H1 (cell line): ENCODE data around the gene ASF1B. TPM values are rescaled to one million over a fixed set of nuclear protein-coding genes. Genes with fewer than 3 reads are reported as not detected.

ENCODE experiments used
- CTCF ChIA-PET: fragments of 300-600 bp; sonication (Branson Sonifier 250); formaldehyde crosslinking; loops from one replicate; lab custom pipeline; 2021; ENCODE audit not compliant: partially characterized antibody; lab: Charles Lee
- POLR2A ChIA-PET: fragments of 300-600 bp; sonication (Branson Sonifier 250); formaldehyde crosslinking; loops from one replicate; lab custom pipeline; 2021; ENCODE audit warnings: inconsistent platforms; ENCODE audit not compliant: partially characterized antibody; lab: Charles Lee
- DNase-seq, 2 experiments: peaks; one replicate each; pipeline versions ENCODE4 v3.0.0 to v3.0.0-alpha.2; 2010 to 2022; ENCODE audit warnings: low spot score in 2 of 2, low read depth in 1 of 2, mixed read lengths in 1 of 2
- FAIRE-seq: peaks from 2 replicates; lab custom pipeline; 2011; peaks lifted over from hg19 to GRCh38; lab: Jason Lieb, UNC
- H2AFZ ChIP-seq: 2 replicates; pipeline ENCODE4 v1.8.1; 2012; ENCODE audit warnings: low read length, inconsistent platforms
- H2AK5ac ChIP-seq: 2 replicates; pipeline ENCODE4 v1.6.1; 2013; ENCODE audit warnings: low read depth, low read length
- H2BK120ac ChIP-seq: replicated peaks from 2 replicates; pipeline ENCODE3; 2013; ENCODE audit warnings: low read depth, low read length, inconsistent platforms
- H2BK12ac ChIP-seq: 2 replicates; pipeline ENCODE4 v1.6.1; 2013; ENCODE audit warnings: low read depth, low read length
- H2BK15ac ChIP-seq: 2 replicates; pipeline ENCODE4 v1.6.1; 2013; ENCODE audit warnings: low read length
- H2BK20ac ChIP-seq: 2 replicates; pipeline ENCODE4 v1.6.1; 2013; ENCODE audit warnings: low read length
- H2BK5ac ChIP-seq: 2 replicates; pipeline ENCODE4 v1.6.1; 2013; ENCODE audit warnings: low read depth, low read length
- H3K14ac ChIP-seq: 2 replicates; pipeline ENCODE4 v1.6.1; 2013; ENCODE audit warnings: inconsistent platforms; ENCODE audit not compliant: insufficient read length
- H3K18ac ChIP-seq: 2 replicates; pipeline ENCODE4 v1.6.1; 2013; ENCODE audit warnings: low read length; ENCODE audit errors: extremely low read depth
- H3K23ac ChIP-seq: 2 replicates; pipeline ENCODE4 v1.6.1; 2013; ENCODE audit warnings: inconsistent platforms; ENCODE audit not compliant: insufficient read length
- H3K23me2 ChIP-seq: 2 replicates; pipeline ENCODE4 v1.6.1; 2013; ENCODE audit warnings: low read depth, low read length
- H3K27ac ChIP-seq: 2 replicates; pipeline ENCODE4 v1.6.1; 2011; ENCODE audit warnings: low read depth, low read length, inconsistent platforms
- H3K27me3 ChIP-seq, 4 experiments: replicated peaks in 1 of 4; 1 replicate in 1 of 4; 2 replicates in 3 of 4; pipeline versions ENCODE4 v1.6.1 to v1.8.1; 2011 to 2013; ENCODE audit warnings: low read length in 3 of 4, mild to moderate bottlenecking in 3 of 4, inconsistent platforms in 2 of 4, mixed read lengths in 2 of 4, moderate library complexity in 1 of 4; ENCODE audit not compliant: control insufficient read depth in 3 of 4, insufficient read depth in 3 of 4; ENCODE audit errors: extremely low read depth in 1 of 4
- H3K36me3 ChIP-seq, 4 experiments: 2 replicates each; pipeline versions ENCODE4 v1.6.1 to v1.8.1; 2011 to 2013; ENCODE audit warnings: mild to moderate bottlenecking in 4 of 4, low read length in 3 of 4, moderate library complexity in 2 of 4, control low read depth in 1 of 4, inconsistent platforms in 1 of 4; ENCODE audit not compliant: insufficient read depth in 4 of 4, control insufficient read depth in 2 of 4
- H3K4ac ChIP-seq: replicated peaks from 2 replicates; pipeline ENCODE3; 2013; ENCODE audit warnings: low read length, low read depth, mixed read lengths, inconsistent platforms; ENCODE audit not compliant: insufficient read length
- H3K4me1 ChIP-seq, 4 experiments: replicated peaks in 1 of 4; 1 replicate in 1 of 4; 2 replicates in 3 of 4; pipeline versions ENCODE4 v1.6.1 to v1.8.1; 2011 to 2013; ENCODE audit warnings: low read length in 3 of 4, inconsistent platforms in 2 of 4, mixed read lengths in 1 of 4; ENCODE audit not compliant: insufficient read depth in 4 of 4, control insufficient read depth in 3 of 4
- H3K4me2 ChIP-seq, 2 experiments: 2 replicates each; pipeline versions ENCODE4 v1.6.1 to v1.8.1; 2011 to 2013; ENCODE audit warnings: low read depth in 2 of 2, low read length in 2 of 2, control low read depth in 1 of 2, inconsistent platforms in 1 of 2, mild to moderate bottlenecking in 1 of 2; ENCODE audit not compliant: insufficient read depth in 1 of 2
- H3K4me3 ChIP-seq, 4 experiments: fragments of 200-600, 300-600 bp in 1 of 4; sonication (generic), shearing (Covaris generic), sonication (Bioruptor Twin) in 1 of 4; 2 replicates each; pipeline versions ENCODE4 v1.5.1 to v1.8.1; 2011 to 2016; ENCODE audit warnings: low read length in 4 of 4, low read depth in 3 of 4, control low read depth in 2 of 4, inconsistent platforms in 2 of 4, mild to moderate bottlenecking in 2 of 4, mixed read lengths in 1 of 4, moderate library complexity in 1 of 4; ENCODE audit not compliant: insufficient read depth in 2 of 4; ENCODE audit errors: extremely low read depth in 1 of 4
- H3K56ac ChIP-seq: replicated peaks from 2 replicates; pipeline ENCODE3; 2013; ENCODE audit warnings: low read depth, mild to moderate bottlenecking, mixed read lengths, low read length, inconsistent platforms; ENCODE audit not compliant: insufficient read length
- H3K79me1 ChIP-seq: 2 replicates; pipeline ENCODE4 v1.6.1; 2013; ENCODE audit warnings: low read depth, low read length, control low read depth
- H3K79me2 ChIP-seq, 2 experiments: 2 replicates each; pipeline versions ENCODE4 v1.6.1 to v1.8.1; 2012 to 2013; ENCODE audit warnings: low read length in 2 of 2, mild to moderate bottlenecking in 2 of 2, inconsistent platforms in 1 of 2; ENCODE audit not compliant: insufficient read depth in 2 of 2, control insufficient read depth in 1 of 2
- H3K9ac ChIP-seq, 4 experiments: replicated peaks in 1 of 4; 1 replicate in 1 of 4; 2 replicates in 3 of 4; pipeline versions ENCODE4 v1.6.1 to v1.8.1; 2011 to 2013; ENCODE audit warnings: low read depth in 3 of 4, low read length in 3 of 4, control low read depth in 2 of 4, mild to moderate bottlenecking in 2 of 4, moderate library complexity in 2 of 4, inconsistent platforms in 1 of 4; ENCODE audit errors: extremely low read depth in 1 of 4
- H3K9me3 ChIP-seq, 2 experiments: 2 replicates each; pipeline versions ENCODE4 v1.6.1 to v1.8.1; 2012 to 2013; ENCODE audit warnings: mild to moderate bottlenecking in 2 of 2, moderate library complexity in 2 of 2, control low read depth in 1 of 2, inconsistent platforms in 1 of 2, low read depth in 1 of 2, low read length in 1 of 2, mixed read lengths in 1 of 2; ENCODE audit not compliant: insufficient read depth in 2 of 2
- H4K20me1 ChIP-seq, 2 experiments: replicated peaks in 1 of 2; 2 replicates each; pipeline versions ENCODE3 to v1.8.1; 2011 to 2013; ENCODE audit warnings: inconsistent platforms in 2 of 2, low read length in 2 of 2, mild to moderate bottlenecking in 1 of 2; ENCODE audit not compliant: insufficient read depth in 2 of 2, control insufficient read depth in 1 of 2
- H4K5ac ChIP-seq: 2 replicates; pipeline ENCODE4 v1.6.1; 2013; ENCODE audit warnings: low read length, low read depth, mixed read lengths, inconsistent platforms; ENCODE audit not compliant: insufficient read length
- H4K8ac ChIP-seq: 2 replicates; pipeline ENCODE4 v1.8.0; 2013; ENCODE audit warnings: mild to moderate bottlenecking, moderate library complexity, low read length, inconsistent platforms; ENCODE audit not compliant: insufficient read depth; ENCODE audit errors: extremely low read depth
- H4K91ac ChIP-seq: replicated peaks from 2 replicates; pipeline ENCODE3; 2013; ENCODE audit warnings: low read length, mixed read lengths, inconsistent platforms; ENCODE audit not compliant: insufficient read length
- FOSL1 ChIP-seq: IDR thresholded peaks from 2 replicates; pipeline ENCODE4 v1.6.1; 2011; ENCODE audit warnings: mild to moderate bottlenecking, low read depth, low read length, moderate library complexity; ENCODE audit not compliant: insufficient read depth
- GTF2F1 ChIP-seq: IDR thresholded peaks from 2 replicates; pipeline ENCODE4 v1.6.1; 2012; ENCODE audit warnings: low read depth, low read length, improper control_type of control experiment, borderline replicate concordance
- MAFK ChIP-seq: IDR thresholded peaks from 2 replicates; pipeline ENCODE4 v1.6.1; 2012; ENCODE audit warnings: low read depth, mild to moderate bottlenecking, improper control_type of control experiment, low read length
- POLR2AphosphoS5 ChIP-seq: IDR thresholded peaks from 2 replicates; pipeline ENCODE4 v1.6.1; 2011; ENCODE audit warnings: low read depth, low read length
- RXRA ChIP-seq: IDR thresholded peaks from 2 replicates; pipeline ENCODE4 v1.6.1; 2011; ENCODE audit warnings: low read depth, mild to moderate bottlenecking, low read length, moderate library complexity; ENCODE audit not compliant: insufficient read depth
- SIX5 ChIP-seq: IDR thresholded peaks from 2 replicates; pipeline ENCODE4 v1.6.1; 2011; ENCODE audit warnings: mild to moderate bottlenecking, low read depth, low read length
- SP2 ChIP-seq: IDR thresholded peaks from 2 replicates; pipeline ENCODE4 v1.6.1; 2012; ENCODE audit warnings: mild to moderate bottlenecking, low read length, inconsistent platforms
- SUZ12 ChIP-seq: fragments of 200-600 bp; sonication (generic); IDR thresholded peaks from 2 replicates; pipeline ENCODE4 v1.6.1; 2012; ENCODE audit warnings: mild to moderate bottlenecking, inconsistent platforms, low read length, moderate library complexity, mixed read lengths
- TAF7 ChIP-seq: optimal IDR thresholded peaks from 2 replicates; pipeline ENCODE3; 2011; ENCODE audit warnings: low read depth, mild to moderate bottlenecking, inconsistent platforms, low read length, moderate library complexity, borderline replicate concordance
- TCF12 ChIP-seq: IDR thresholded peaks from 2 replicates; pipeline ENCODE4 v1.6.1; 2011; ENCODE audit warnings: low read depth, mild to moderate bottlenecking, low read length
- whole genome bisulfite sequencing, 2 experiments: shearing (Covaris generic) in 1 of 2; methylation state at CpG; one replicate each; pipeline versions ENCODE4 v1.1.6 to v1.1.7; 2013 to 2015; ENCODE audit warnings: low lambda C conversion rate in 2 of 2, mixed read lengths in 2 of 2, inconsistent platforms in 1 of 2, low coverage in 1 of 2, missing lambda C conversion rate in 1 of 2; ENCODE audit not compliant: insufficient replicate concordance in 2 of 2, insufficient coverage in 1 of 2, insufficient read length in 1 of 2; ENCODE audit errors: extremely low coverage in 1 of 2, missing lambda C conversion rate in 1 of 2; 5-methylcytosine and 5-hydroxymethylcytosine counted together
- polyA plus RNA-seq, 7 experiments: library from polyadenylated mRNA; depleted of rRNA in 3 of 7; stranded (reverse) in 5 of 7; unstranded in 2 of 7; fragments of >200 nt in 5 of 7; fragments of 200-250 nt in 2 of 7; gene quantifications; 1 replicate in 5 of 7; 2 replicates in 1 of 7; 4 replicates in 1 of 7; pipeline versions ENCODE4 v1.2.1 to v1.2.3, GENCODE V29; 2011 to 2013; ENCODE audit warnings: missing spikeins in 2 of 7, mixed read lengths in 2 of 7
- total RNA-seq: library from RNA; stranded (reverse); fragmentation: NEBNext Ultra II Directional; extraction: Animal tissue kit (Norgen Biotek cat#: 25700); gene quantifications from 2 replicates; pipeline ENCODE4 v1.2.1, GENCODE V29; 2021

ASF1B gene
- total and polyA plus RNA-seq, 2 of the 8 experiments (the other 6 are each of a cell fraction or from before 2014, with no cell fraction given): 32.6 to 59.2 TPM

- Histone ChIP-seq H3K27me3 (no peaks in the 10 kb centered on the region), H4K5ac (no peak overlapping the region), H3K4me1 (no peaks in the 10 kb centered on the region), H3K4me2 (no peak overlapping the region), H2BK120ac (no peak overlapping the region), H4K91ac (no peak overlapping the region), H2BK20ac (no peak overlapping the region), H2BK5ac (no peak overlapping the region), H3K18ac (no peak overlapping the region), H3K79me1 (no peaks in the 10 kb centered on the region), H3K79me2 (no peaks in the 10 kb centered on the region; a peak in 1 of 4 replicates), H3K27ac (no peak overlapping the region), H3K9me3 (no peaks in the 10 kb centered on the region), H2AFZ (no peak overlapping the region), H3K4me3 (no peak overlapping the region), H4K20me1 (peaks cover 4 to 12% of the 10 kb centered on the region in 2 experiments), H3K36me3 (peaks cover 2 to 22% (median 13%) of the 10 kb centered on the region in 4 experiments; a peak in 6 of 8 replicates), H2BK12ac (no peak overlapping the region), H3K23me2 (no peaks in the 10 kb centered on the region), H4K8ac (no peak overlapping the region), H3K14ac (no peak overlapping the region), H3K9ac (no peak overlapping the region), H3K4ac (no peak overlapping the region), H3K23ac (no peak overlapping the region), H3K56ac (no peak overlapping the region), H2BK15ac (no peak overlapping the region), H2AK5ac (no peak overlapping the region)
- ChIA-PET CTCF (no interaction called here), POLR2A (interaction anchor here (11.0 kb wide), 1 partner anchor 7 kb away, joined by 109 read pairs; the partner anchor contains the start of gene ASF1B)
- FAIRE-seq (no peak), DNase-seq (no peak)
- 91% methylated on average over 8 of the region's 8 CpGs; no CpG with 5 or more reads in 1 of the 2 experiments for WGBS, 2 experiments
- TF ChIP-seq POLR2AphosphoS5: no peak
- TF ChIP-seq SP2: no peak
- no peak for TF ChIP-seq RXRA
- no peak for TF ChIP-seq MAFK
- TF ChIP-seq TCF12: no peak
- no peak for TF ChIP-seq TAF7
- TF ChIP-seq FOSL1: no peak
- no peak for TF ChIP-seq GTF2F1
- TF ChIP-seq SUZ12: no peak
- TF ChIP-seq SIX5: no peak
Observed at GRCh38 chr19:14127176-14127575, 9.2 kb downstream of the ASF1B start.
